Choroid plexus epithelial cell (primary cell): ENCODE data around the gene SLC38A8.

Source experiments
- DNase-seq: peaks from one replicate; pipeline ENCODE4 v3.0.0-alpha.2; 2010; ENCODE audit warnings: low read depth
- H3K4me3 ChIP-seq: 2 replicates; pipeline ENCODE4 v1.5.1; 2011; ENCODE audit warnings: low read depth, mild to moderate bottlenecking, control low read depth, low read length, moderate library complexity
- TF ChIP-seq, protein P1 (sequence below): conservative IDR thresholded peaks from 2 replicates; pipeline ENCODE4 v1.5.1; 2011; ENCODE audit warnings: low read depth, mild to moderate bottlenecking, control low read depth, inconsistent platforms, low read length, moderate library complexity

Gene SLC38A8

DNA sequence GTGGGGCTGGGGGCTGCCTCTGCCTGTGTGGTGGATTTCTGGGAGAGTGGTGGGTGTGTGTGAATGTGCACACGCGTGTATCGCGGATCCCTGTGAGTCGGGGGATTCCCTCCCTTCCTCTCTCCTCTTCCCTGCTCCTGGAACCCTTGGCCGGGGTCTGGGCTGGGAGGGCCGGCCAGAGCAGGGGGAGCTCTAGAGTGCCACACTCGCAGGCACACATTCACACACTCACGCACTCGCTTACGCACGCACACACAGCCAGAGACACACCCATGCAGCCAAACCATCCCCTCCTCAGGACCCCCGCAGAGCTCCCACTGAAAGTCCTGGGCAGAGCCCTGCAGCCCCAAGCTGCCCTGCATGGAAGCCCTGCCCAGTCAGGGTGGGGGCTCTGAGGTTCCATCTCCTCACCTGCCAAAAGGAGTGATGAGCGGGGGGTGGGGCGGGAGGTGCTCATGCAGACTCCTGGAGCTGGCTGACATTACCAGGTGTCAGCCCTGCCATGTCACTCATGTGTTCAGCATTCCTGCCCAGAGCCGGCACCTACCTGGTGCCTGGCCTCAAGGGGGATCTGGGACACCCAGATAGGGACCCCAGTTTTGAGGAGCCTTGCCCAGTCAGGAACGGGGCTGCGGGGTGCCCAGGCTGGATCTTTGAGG is 72.7 kb downstream of the SLC38A8 start:
- TF ChIP-seq, protein P1, sequence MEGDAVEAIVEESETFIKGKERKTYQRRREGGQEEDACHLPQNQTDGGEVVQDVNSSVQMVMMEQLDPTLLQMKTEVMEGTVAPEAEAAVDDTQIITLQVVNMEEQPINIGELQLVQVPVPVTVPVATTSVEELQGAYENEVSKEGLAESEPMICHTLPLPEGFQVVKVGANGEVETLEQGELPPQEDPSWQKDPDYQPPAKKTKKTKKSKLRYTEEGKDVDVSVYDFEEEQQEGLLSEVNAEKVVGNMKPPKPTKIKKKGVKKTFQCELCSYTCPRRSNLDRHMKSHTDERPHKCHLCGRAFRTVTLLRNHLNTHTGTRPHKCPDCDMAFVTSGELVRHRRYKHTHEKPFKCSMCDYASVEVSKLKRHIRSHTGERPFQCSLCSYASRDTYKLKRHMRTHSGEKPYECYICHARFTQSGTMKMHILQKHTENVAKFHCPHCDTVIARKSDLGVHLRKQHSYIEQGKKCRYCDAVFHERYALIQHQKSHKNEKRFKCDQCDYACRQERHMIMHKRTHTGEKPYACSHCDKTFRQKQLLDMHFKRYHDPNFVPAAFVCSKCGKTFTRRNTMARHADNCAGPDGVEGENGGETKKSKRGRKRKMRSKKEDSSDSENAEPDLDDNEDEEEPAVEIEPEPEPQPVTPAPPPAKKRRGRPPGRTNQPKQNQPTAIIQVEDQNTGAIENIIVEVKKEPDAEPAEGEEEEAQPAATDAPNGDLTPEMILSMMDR = no peak
- no peak overlapping the region for H3K4me3 ChIP-seq
- DNase-seq = no peak

- no peak overlapping the region for H3K4me3 ChIP-seq
- TF ChIP-seq, protein P1 = no peak
- no peak for DNase-seq
Measured at GRCh38 chr16:83968891-83969649, 73.5 kb downstream of the SLC38A8 start.

GRCh38 chr16:83968306-83968851 is 74.2 kb downstream of the SLC38A8 start:
- H3K4me3 ChIP-seq = peak overlapping the region; percentile 43
- no peak for DNase-seq
- TF ChIP-seq, protein P1 = no peak

DNA sequence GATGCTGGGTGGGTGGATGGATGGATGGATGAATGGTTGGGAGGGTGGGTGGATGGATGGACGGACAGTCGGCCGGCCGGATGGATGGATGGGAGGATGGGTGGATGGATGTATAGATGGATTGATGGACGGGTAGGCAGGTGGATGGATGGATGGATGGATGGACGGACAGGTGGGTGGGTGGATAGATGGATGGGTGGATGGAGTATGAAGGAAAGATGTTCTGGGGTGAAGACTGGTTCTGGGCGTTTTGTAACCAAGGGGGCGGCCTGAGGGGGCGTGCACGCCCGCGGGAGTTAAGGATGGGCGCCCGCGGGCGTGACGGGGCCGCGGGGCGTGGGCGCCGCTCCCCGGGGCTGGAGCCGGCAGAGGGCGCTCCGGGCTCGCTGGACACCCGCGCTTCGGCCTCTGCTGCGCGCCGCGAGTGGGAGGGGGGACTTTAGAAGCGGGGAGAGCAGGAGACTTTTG is 74.7 kb downstream of the SLC38A8 start, which contains the start of gene NECAB2:
NECAB2 (plus strand) TSS at position 407 of the 468 bp plus-strand sequence. CDS start 405 bp downstream, outside the sequence.
- DNase-seq = peak; percentile 39
- H3K4me3 ChIP-seq = peak within 1 kb of the TSS; percentile 43
- TF ChIP-seq, protein P1 = peak; percentile 50

DNA sequence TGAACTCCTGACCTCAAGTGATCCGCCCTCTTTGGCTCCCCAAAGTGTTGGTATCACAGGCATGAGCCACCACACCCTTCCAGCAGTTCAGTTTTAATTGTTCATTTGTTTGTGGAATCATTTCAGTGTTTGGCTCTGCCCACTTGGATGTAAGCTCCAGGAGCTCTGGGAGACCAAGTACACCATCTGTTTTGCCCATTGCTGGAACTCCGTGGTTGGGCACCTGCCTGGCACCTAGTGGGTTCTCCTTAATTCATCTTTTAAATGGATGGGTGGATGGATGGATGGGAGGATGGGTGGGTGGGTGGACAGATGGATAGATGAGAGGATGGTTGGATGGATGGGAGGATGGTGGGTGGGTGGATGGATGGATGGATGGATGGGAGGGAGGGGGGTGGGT is 75.5 kb downstream of the SLC38A8 start:
- TF ChIP-seq, protein P1 = no peak
- no peak for DNase-seq
- H3K4me3 ChIP-seq = no peak overlapping the region

DNA sequence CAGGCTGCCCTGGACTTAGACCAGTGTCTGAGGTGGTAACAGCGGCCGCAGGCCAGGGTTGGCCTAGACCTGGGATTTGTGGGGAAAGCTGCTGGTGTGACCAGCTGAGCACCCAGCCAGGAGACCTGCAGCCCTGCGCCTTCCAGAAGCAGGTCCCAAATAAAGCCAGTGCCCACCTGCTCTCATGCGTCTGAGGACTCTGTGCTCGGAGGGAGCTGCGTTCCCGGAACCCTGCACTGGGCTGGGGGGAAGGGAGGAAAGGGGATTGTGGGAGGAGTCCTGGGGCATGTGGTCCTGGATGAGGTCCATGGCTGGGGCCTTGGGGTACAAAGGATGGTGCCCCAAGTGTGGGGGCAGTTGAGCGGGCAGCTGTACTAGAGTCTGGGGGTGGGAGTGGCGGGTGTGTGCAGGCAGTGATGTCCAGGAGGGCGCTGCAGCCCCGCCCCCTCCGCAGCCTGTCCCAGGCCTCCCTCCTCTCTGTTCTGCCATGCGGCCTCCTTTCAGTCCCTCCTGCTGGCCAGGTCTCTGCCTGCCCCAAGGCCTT is 76.4 kb downstream of the SLC38A8 start:
- H3K4me3 ChIP-seq = no peak overlapping the region
- TF ChIP-seq, protein P1 = no peak
- no peak for DNase-seq
